PFSK-1 (cell line): ENCODE data around the gene EXOSC9.

Source experiments
- POLR2AphosphoS5 ChIP-seq: IDR thresholded peaks from 2 replicates; pipeline ENCODE4 v1.6.1; 2012; ENCODE audit warnings: low read depth, mild to moderate bottlenecking, control low read depth, low read length, moderate library complexity
- REST ChIP-seq, 2 experiments: IDR thresholded peaks; 2 replicates each; pipeline versions ENCODE4 v1.6.1 to v1.8.0; 2011 to 2012; ENCODE audit warnings: low read depth in 2 of 2, low read length in 2 of 2, control low read depth in 1 of 2, inconsistent platforms in 1 of 2, mild to moderate bottlenecking in 1 of 2, moderate library complexity in 1 of 2; ENCODE audit not compliant: insufficient read depth in 1 of 2
- TAF1 ChIP-seq: IDR thresholded peaks from 2 replicates; pipeline ENCODE4 v1.6.1; 2012; ENCODE audit warnings: low read length, control low read depth, borderline replicate concordance; ENCODE audit not compliant: insufficient read depth

GRCh38 chr4:121794505-121795188, 6.5 kb upstream of the EXOSC9 start:
- no peak for TF ChIP-seq REST (IDR thresholded peaks at IDR 0.05; ENCODE audit: insufficient read depth in 1 of 2, low read depth in 2 of 2, low read length in 2 of 2)
- TF ChIP-seq POLR2AphosphoS5, result no peak
- TF ChIP-seq TAF1, result no peak
